ENCODE measurements around the gene MUC4. TPM values are rescaled to one million over a fixed set of nuclear protein-coding genes. Genes with fewer than 3 reads are reported as not detected.
"Not testable (repeated sequence)": the region's sequence is repeated elsewhere in the genome, so short reads cannot be mapped to it uniquely, and the experiment has no call there.

The MUC4 gene
- total RNA-seq, 1 experiment from 2014 or later: 63.7 TPM

DNA sequence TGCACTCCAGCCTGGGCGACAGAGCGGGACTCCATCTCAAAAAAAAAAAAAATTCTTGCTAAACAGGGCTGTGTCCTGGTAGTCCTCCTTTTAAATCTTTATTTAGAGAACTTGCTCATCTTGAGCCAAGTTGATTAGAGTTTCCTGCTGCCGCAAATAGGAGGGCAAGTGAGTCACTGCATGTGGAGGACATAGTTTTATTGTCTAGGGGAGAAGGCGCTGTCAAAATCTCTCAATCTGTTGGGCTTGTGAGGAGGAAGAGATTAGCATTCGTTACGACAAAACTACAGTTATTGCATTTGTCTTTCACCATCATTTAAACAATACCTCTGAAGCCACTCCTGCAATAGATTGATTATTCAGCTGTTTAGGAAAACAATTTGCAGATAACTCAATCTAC is 11.5 kb downstream of the MUC4 start:
- no peak overlapping the region for H3K4me3 ChIP-seq
- no peaks in the 10 kb centered on the region for H3K36me3 ChIP-seq (ENCODE audit: low read depth)
- TF ChIP-seq EZH2 (IDR thresholded peaks at IDR 0.05; ENCODE audit: low read depth): no peak
- TF ChIP-seq, protein P1, sequence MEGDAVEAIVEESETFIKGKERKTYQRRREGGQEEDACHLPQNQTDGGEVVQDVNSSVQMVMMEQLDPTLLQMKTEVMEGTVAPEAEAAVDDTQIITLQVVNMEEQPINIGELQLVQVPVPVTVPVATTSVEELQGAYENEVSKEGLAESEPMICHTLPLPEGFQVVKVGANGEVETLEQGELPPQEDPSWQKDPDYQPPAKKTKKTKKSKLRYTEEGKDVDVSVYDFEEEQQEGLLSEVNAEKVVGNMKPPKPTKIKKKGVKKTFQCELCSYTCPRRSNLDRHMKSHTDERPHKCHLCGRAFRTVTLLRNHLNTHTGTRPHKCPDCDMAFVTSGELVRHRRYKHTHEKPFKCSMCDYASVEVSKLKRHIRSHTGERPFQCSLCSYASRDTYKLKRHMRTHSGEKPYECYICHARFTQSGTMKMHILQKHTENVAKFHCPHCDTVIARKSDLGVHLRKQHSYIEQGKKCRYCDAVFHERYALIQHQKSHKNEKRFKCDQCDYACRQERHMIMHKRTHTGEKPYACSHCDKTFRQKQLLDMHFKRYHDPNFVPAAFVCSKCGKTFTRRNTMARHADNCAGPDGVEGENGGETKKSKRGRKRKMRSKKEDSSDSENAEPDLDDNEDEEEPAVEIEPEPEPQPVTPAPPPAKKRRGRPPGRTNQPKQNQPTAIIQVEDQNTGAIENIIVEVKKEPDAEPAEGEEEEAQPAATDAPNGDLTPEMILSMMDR (conservative IDR thresholded peaks at IDR 0.05): no peak
- intact Hi-C loops (cut with micrococcal nuclease; ENCODE audit: unreplicated experiment): no loop called here
- no peaks in the 10 kb centered on the region for H3K27me3 ChIP-seq (ENCODE audit: insufficient read depth, low read depth)
- H4K20me1 ChIP-seq (ENCODE audit: insufficient read depth): no peaks in the 10 kb centered on the region
- no peaks in the 10 kb centered on the region for H3K9me3 ChIP-seq (ENCODE audit: insufficient read depth, low read depth)
- H3K27ac ChIP-seq: no peak overlapping the region
- 0 out of 2 replicates have a peak, but pooled peaks cover under 1% of the 10 kb centered on the region for H3K79me2 ChIP-seq (ENCODE audit: low read depth)
- peaks cover 45% of the 10 kb centered on the region for H3F3A ChIP-seq (ENCODE audit: insufficient read depth, low read depth)
- ChIA-PET CTCF (interaction anchor here (0.6 kb wide), 1 partner anchor 49 kb away, joined by 8 read pairs; no protein-coding TSS in a partner anchor), POLR2A (ENCODE audit: unreplicated experiment) (no interaction called here)
- peaks cover 17% of the 10 kb centered on the region for H3K4me1 ChIP-seq (replicated peaks; ENCODE audit: insufficient read depth)
- no peak for DNase-seq
- BruUV-seq (replicated peaks): no TSS peak
- H3K4me2 ChIP-seq: no peak overlapping the region
- no peak overlapping the region for H2AFZ ChIP-seq
- H3K9me2 ChIP-seq (ENCODE audit: insufficient read depth): no peaks in the 10 kb centered on the region

DNA sequence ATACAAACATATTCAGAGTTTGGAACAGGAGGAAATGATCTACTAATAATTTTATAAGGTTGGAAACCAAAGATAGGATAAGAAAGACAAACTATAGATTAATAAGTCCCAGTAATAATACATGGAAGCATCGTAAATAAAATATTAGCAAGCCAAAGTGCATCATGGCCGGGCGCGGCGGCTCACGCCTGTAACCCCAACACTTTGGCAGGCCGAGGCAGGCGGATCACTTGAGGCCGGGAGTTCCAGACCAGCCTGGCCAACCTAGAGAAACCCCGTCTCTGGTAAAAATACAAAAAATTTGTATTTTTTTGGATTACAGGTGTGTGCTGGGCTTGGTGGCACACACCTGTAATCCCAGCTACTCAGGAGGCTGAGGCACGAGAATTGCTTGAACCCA is 14.9 kb downstream of the MUC4 start:
- Histone ChIP-seq H3K4me3 (no peak overlapping the region), H3K9me2 (ENCODE audit: insufficient read depth) (no peaks in the 10 kb centered on the region), H4K20me1 (ENCODE audit: insufficient read depth) (no peaks in the 10 kb centered on the region), H3K27me3 (ENCODE audit: insufficient read depth, low read depth) (no peaks in the 10 kb centered on the region), H3K79me2 (ENCODE audit: low read depth) (0 out of 2 replicates have a peak, but pooled peaks cover 5% of the 10 kb centered on the region), H3K27ac (no peak overlapping the region), H3K4me1 (replicated peaks; ENCODE audit: insufficient read depth) (no peaks in the 10 kb centered on the region), H3F3A (ENCODE audit: insufficient read depth, low read depth) (peaks cover 34% of the 10 kb centered on the region; the same call in 1 of the 2 replicates), H3K9me3 (ENCODE audit: insufficient read depth, low read depth) (peaks cover 9% of the 10 kb centered on the region; the same call in 1 of the 2 replicates), H3K36me3 (ENCODE audit: low read depth) (no peaks in the 10 kb centered on the region), H2AFZ (no peak overlapping the region), H3K4me2 (no peak overlapping the region)
- no peak for TF ChIP-seq EZH2 (IDR thresholded peaks at IDR 0.05; ENCODE audit: low read depth)
- TF ChIP-seq, protein P1 (conservative IDR thresholded peaks at IDR 0.05): no peak
- ChIA-PET POLR2A (ENCODE audit: unreplicated experiment) (interaction anchor here (0.7 kb wide), 1 partner anchor 18 kb away, joined by 3 read pairs; no protein-coding TSS in a partner anchor), CTCF (no interaction called here)
- intact Hi-C loops (cut with micrococcal nuclease; ENCODE audit: unreplicated experiment): no loop called here
- no peak for DNase-seq
- BruUV-seq (replicated peaks): no TSS peak

DNA sequence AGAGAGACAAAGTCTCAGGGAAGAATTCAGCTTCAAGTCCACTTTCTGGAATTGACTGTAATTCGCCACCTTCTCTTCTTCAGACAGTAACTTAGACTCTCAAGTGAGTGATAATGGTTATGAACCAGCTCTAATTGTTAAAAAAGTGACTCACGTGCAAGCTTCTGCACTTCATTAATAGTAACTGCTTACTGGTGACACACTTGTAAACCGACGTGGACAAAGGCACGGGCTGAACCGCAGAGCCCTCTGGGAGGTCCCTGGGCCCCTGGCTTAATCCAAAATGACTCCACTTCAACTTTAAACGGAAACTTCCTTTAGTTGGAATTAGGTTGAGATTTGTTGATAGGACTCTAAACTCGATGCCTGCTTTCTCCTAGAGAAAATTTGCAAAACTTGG is 17.0 kb downstream of the MUC4 start:
- Histone ChIP-seq H4K20me1 (ENCODE audit: insufficient read depth) (no peaks in the 10 kb centered on the region), H3F3A (ENCODE audit: insufficient read depth, low read depth) (peaks cover 19% of the 10 kb centered on the region; the same call in 1 of the 2 replicates), H2AFZ (no peak overlapping the region), H3K27me3 (ENCODE audit: insufficient read depth, low read depth) (no peaks in the 10 kb centered on the region), H3K4me3 (no peak overlapping the region), H3K9me2 (ENCODE audit: insufficient read depth) (no peaks in the 10 kb centered on the region), H3K4me1 (replicated peaks; ENCODE audit: insufficient read depth) (no peaks in the 10 kb centered on the region), H3K79me2 (ENCODE audit: low read depth) (0 out of 2 replicates have a peak, but pooled peaks cover 5% of the 10 kb centered on the region), H3K9me3 (ENCODE audit: insufficient read depth, low read depth) (peaks cover 9% of the 10 kb centered on the region; the same call in 1 of the 2 replicates), H3K4me2 (no peak overlapping the region), H3K36me3 (ENCODE audit: low read depth) (no peaks in the 10 kb centered on the region; the same call in 1 of the 2 replicates), H3K27ac (no peak overlapping the region)
- BruUV-seq (replicated peaks): no TSS peak
- DNase-seq: no peak
- POLR2A ChIA-PET (ENCODE audit: unreplicated experiment): no interaction called here
- CTCF ChIA-PET: no interaction called here
- intact Hi-C loops (cut with micrococcal nuclease; ENCODE audit: unreplicated experiment): no loop called here
- TF ChIP-seq, protein P1 (conservative IDR thresholded peaks at IDR 0.05): no peak
- TF ChIP-seq EZH2 (IDR thresholded peaks at IDR 0.05; ENCODE audit: low read depth): no peak

DNA sequence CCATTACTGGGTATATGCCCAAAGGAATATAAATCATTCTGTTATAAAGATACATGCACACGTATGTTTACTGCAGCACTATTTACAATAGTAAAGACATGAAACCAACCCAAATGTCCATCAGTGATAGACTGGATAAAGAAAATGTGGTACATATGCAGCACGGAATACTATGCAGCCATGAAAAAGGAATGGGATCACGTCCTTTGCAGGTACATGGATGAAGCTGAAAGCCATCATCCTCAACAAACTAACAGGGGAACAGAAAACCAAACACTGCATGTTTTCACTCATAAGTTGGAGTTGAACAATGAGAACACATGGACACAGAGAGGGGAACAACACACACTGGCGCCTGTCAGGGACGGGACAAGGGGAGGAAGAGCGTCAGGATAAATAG is 19.1 kb downstream of the MUC4 start:
- H3F3A ChIP-seq (ENCODE audit: insufficient read depth, low read depth): peaks cover 19% of the 10 kb centered on the region; the same call in 1 of the 2 replicates
- BruUV-seq (replicated peaks); DNase-seq; CTCF ChIA-PET; H2AFZ ChIP-seq; H3K4me2 ChIP-seq; H3K79me2 ChIP-seq (ENCODE audit: low read depth); H3K4me3 ChIP-seq; H3K27me3 ChIP-seq (ENCODE audit: insufficient read depth, low read depth); H4K20me1 ChIP-seq (ENCODE audit: insufficient read depth); H3K4me1 ChIP-seq (replicated peaks; ENCODE audit: insufficient read depth); intact Hi-C loops (cut with micrococcal nuclease; ENCODE audit: unreplicated experiment); H3K9me3 ChIP-seq (ENCODE audit: insufficient read depth, low read depth); H3K27ac ChIP-seq; H3K9me2 ChIP-seq (ENCODE audit: insufficient read depth); POLR2A ChIA-PET (ENCODE audit: unreplicated experiment); H3K36me3 ChIP-seq (ENCODE audit: low read depth): not testable (repeated sequence)

All from PC-9 (cell line).